AG04449 (cell line): ENCODE data around the gene COG6.

Experiments
- CTCF ChIA-PET: fragments of 350-600 bp; formaldehyde crosslinking; extraction: SDS; loops from one replicate; lab custom pipeline; 2021; ENCODE audit warnings: antibody characterized with exemption; lab: Yijun Ruan, JAX
- POLR2A ChIA-PET: fragments of 400-600, 350-600 bp; formaldehyde crosslinking; extraction: SDS; loops from one replicate; lab custom pipeline; 2020; ENCODE audit warnings: antibody characterized with exemption, inconsistent platforms; lab: Yijun Ruan, JAX
- DNase-seq: peaks from one replicate; pipeline ENCODE4 v3.0.0-alpha.2; 2010; ENCODE audit warnings: low read depth, low spot score
- H3K4me3 ChIP-seq: 2 replicates; pipeline ENCODE4 v1.5.1; 2011; ENCODE audit warnings: low read depth, mild to moderate bottlenecking, control low read depth, low read length
- CTCF ChIP-seq: IDR thresholded peaks from one replicate; pipeline ENCODE4 v1.5.1; 2011; ENCODE audit warnings: mild to moderate bottlenecking, moderate library complexity, low read length, control low read depth, inconsistent platforms; ENCODE audit not compliant: insufficient read depth; ENCODE audit errors: missing control alignments

The COG6 gene

GRCh38 chr13:39783051-39783450, 127.6 kb downstream of the COG6 start:
- POLR2A ChIA-PET: no interaction called here
- no peak for DNase-seq
- H3K4me3 ChIP-seq: no peak overlapping the region
- CTCF ChIA-PET: interaction anchor here (1.0 to 1.9 kb wide), 6 partner anchors 12 to 994 kb away, joined by 3 to 10 read pairs (median 3); no protein-coding TSS in a partner anchor
- TF ChIP-seq CTCF: no peak

GRCh38 chr13:39784347-39784746, 128.9 kb downstream of the COG6 start:
- no peak for TF ChIP-seq CTCF
- no peak for DNase-seq
- ChIA-PET CTCF (interaction anchor here (0.6 to 1.9 kb wide), 3 partner anchors 11 to 284 kb away, joined by 3 to 6 read pairs (median 5); no protein-coding TSS in a partner anchor), POLR2A (no interaction called here)
- H3K4me3 ChIP-seq: no peak overlapping the region

- ChIA-PET POLR2A (no interaction called here), CTCF (interaction anchor here (1.0 to 1.1 kb wide), 2 partner anchors 9 to 16 kb away, joined by 3 read pairs; no protein-coding TSS in a partner anchor)
- H3K4me3 ChIP-seq: no peak overlapping the region
- no peak for TF ChIP-seq CTCF
- no peak for DNase-seq
Measured at GRCh38 chr13:39786091-39786490, 130.6 kb downstream of the COG6 start.

GRCh38 chr13:39787086-39787487, 131.6 kb downstream of the COG6 start:
- H3K4me3 ChIP-seq: no peak overlapping the region
- no peak for DNase-seq
- ChIA-PET POLR2A (no interaction called here), CTCF (no interaction called here)
- no peak for TF ChIP-seq CTCF

GRCh38 chr13:39788102-39788501, 132.6 kb downstream of the COG6 start:
- POLR2A ChIA-PET: no interaction called here
- CTCF ChIA-PET: no interaction called here
- no peak overlapping the region for H3K4me3 ChIP-seq
- DNase-seq: no peak
- TF ChIP-seq CTCF: no peak

- ChIA-PET POLR2A (no interaction called here), CTCF (no interaction called here)
- no peak for DNase-seq
- H3K4me3 ChIP-seq: no peak overlapping the region
- TF ChIP-seq CTCF: no peak
Measured at GRCh38 chr13:39789451-39789850, 134.0 kb downstream of the COG6 start.
